ENCODE measurements around the gene DHRS9. TPM values are rescaled to one million over a fixed set of nuclear protein-coding genes. Genes with fewer than 3 reads are reported as not detected.

The DHRS9 gene
- total and polyA plus RNA-seq, 9 of the 15 experiments (the other 6 are each of a cell fraction or from before 2014, with no cell fraction given), result 0.27 to 1.7 (median 0.69) TPM

DNA sequence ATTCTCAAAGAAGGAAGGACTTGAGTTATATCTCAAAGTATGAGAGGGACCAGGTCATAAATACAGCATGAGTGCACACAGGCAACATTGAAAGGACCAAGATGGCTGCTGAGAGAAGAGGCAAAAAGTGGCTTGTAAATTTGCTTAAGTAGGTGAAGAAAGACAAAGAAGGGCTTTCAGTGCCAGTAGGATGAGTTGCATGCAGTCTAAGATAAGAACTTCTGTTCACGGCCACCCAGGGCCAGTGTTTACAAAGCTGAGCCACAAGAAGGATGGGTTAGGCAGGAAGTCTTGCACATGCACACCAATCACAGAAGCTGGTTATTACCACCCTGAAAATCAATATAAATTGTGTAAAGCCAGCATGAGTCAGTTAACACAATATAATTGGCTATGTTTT is 35.1 kb upstream of the DHRS9 start (continued):
- TF ChIP-seq, protein P1, sequence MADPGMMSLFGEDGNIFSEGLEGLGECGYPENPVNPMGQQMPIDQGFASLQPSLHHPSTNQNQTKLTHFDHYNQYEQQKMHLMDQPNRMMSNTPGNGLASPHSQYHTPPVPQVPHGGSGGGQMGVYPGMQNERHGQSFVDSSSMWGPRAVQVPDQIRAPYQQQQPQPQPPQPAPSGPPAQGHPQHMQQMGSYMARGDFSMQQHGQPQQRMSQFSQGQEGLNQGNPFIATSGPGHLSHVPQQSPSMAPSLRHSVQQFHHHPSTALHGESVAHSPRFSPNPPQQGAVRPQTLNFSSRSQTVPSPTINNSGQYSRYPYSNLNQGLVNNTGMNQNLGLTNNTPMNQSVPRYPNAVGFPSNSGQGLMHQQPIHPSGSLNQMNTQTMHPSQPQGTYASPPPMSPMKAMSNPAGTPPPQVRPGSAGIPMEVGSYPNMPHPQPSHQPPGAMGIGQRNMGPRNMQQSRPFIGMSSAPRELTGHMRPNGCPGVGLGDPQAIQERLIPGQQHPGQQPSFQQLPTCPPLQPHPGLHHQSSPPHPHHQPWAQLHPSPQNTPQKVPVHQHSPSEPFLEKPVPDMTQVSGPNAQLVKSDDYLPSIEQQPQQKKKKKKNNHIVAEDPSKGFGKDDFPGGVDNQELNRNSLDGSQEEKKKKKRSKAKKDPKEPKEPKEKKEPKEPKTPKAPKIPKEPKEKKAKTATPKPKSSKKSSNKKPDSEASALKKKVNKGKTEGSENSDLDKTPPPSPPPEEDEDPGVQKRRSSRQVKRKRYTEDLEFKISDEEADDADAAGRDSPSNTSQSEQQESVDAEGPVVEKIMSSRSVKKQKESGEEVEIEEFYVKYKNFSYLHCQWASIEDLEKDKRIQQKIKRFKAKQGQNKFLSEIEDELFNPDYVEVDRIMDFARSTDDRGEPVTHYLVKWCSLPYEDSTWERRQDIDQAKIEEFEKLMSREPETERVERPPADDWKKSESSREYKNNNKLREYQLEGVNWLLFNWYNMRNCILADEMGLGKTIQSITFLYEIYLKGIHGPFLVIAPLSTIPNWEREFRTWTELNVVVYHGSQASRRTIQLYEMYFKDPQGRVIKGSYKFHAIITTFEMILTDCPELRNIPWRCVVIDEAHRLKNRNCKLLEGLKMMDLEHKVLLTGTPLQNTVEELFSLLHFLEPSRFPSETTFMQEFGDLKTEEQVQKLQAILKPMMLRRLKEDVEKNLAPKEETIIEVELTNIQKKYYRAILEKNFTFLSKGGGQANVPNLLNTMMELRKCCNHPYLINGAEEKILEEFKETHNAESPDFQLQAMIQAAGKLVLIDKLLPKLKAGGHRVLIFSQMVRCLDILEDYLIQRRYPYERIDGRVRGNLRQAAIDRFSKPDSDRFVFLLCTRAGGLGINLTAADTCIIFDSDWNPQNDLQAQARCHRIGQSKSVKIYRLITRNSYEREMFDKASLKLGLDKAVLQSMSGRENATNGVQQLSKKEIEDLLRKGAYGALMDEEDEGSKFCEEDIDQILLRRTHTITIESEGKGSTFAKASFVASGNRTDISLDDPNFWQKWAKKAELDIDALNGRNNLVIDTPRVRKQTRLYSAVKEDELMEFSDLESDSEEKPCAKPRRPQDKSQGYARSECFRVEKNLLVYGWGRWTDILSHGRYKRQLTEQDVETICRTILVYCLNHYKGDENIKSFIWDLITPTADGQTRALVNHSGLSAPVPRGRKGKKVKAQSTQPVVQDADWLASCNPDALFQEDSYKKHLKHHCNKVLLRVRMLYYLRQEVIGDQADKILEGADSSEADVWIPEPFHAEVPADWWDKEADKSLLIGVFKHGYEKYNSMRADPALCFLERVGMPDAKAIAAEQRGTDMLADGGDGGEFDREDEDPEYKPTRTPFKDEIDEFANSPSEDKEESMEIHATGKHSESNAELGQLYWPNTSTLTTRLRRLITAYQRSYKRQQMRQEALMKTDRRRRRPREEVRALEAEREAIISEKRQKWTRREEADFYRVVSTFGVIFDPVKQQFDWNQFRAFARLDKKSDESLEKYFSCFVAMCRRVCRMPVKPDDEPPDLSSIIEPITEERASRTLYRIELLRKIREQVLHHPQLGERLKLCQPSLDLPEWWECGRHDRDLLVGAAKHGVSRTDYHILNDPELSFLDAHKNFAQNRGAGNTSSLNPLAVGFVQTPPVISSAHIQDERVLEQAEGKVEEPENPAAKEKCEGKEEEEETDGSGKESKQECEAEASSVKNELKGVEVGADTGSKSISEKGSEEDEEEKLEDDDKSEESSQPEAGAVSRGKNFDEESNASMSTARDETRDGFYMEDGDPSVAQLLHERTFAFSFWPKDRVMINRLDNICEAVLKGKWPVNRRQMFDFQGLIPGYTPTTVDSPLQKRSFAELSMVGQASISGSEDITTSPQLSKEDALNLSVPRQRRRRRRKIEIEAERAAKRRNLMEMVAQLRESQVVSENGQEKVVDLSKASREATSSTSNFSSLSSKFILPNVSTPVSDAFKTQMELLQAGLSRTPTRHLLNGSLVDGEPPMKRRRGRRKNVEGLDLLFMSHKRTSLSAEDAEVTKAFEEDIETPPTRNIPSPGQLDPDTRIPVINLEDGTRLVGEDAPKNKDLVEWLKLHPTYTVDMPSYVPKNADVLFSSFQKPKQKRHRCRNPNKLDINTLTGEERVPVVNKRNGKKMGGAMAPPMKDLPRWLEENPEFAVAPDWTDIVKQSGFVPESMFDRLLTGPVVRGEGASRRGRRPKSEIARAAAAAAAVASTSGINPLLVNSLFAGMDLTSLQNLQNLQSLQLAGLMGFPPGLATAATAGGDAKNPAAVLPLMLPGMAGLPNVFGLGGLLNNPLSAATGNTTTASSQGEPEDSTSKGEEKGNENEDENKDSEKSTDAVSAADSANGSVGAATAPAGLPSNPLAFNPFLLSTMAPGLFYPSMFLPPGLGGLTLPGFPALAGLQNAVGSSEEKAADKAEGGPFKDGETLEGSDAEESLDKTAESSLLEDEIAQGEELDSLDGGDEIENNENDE (IDR thresholded peaks at IDR 0.05; ENCODE audit: low read depth, low read length), result no peak
- no peak for TF ChIP-seq ZNF274 (IDR thresholded peaks at IDR 0.05; ENCODE audit: borderline replicate concordance, low read depth, low read length)
- TF ChIP-seq, protein P2, sequence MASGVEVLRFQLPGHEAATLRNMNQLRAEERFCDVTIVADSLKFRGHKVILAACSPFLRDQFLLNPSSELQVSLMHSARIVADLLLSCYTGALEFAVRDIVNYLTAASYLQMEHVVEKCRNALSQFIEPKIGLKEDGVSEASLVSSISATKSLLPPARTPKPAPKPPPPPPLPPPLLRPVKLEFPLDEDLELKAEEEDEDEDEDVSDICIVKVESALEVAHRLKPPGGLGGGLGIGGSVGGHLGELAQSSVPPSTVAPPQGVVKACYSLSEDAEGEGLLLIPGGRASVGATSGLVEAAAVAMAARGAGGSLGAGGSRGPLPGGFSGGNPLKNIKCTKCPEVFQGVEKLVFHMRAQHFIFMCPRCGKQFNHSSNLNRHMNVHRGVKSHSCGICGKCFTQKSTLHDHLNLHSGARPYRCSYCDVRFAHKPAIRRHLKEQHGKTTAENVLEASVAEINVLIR (CRISPR knock-in tag; IDR thresholded peaks at IDR 0.05), result no peak
- TF ChIP-seq SMAD3 (CRISPR knock-in tag; conservative IDR thresholded peaks at IDR 0.05), result no peak
- TF ChIP-seq CBFA2T3 (IDR thresholded peaks at IDR 0.05), result peak; percentile 79
- TF ChIP-seq, protein P3, sequence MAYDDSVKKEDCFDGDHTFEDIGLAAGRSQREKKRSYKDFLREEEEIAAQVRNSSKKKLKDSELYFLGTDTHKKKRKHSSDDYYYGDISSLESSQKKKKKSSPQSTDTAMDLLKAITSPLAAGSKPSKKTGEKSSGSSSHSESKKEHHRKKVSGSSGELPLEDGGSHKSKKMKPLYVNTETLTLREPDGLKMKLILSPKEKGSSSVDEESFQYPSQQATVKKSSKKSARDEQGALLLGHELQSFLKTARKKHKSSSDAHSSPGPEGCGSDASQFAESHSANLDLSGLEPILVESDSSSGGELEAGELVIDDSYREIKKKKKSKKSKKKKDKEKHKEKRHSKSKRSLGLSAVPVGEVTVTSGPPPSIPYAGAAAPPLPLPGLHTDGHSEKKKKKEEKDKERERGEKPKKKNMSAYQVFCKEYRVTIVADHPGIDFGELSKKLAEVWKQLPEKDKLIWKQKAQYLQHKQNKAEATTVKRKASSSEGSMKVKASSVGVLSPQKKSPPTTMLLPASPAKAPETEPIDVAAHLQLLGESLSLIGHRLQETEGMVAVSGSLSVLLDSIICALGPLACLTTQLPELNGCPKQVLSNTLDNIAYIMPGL (CRISPR knock-in tag; IDR thresholded peaks at IDR 0.05), result no peak
- TF ChIP-seq RAD21 (CRISPR knock-in tag; conservative IDR thresholded peaks at IDR 0.05 in 1 of 2, IDR thresholded peaks at IDR 0.05 in 1 of 2), result peak; percentile 28 to 61; a peak in 2 of 4 replicates
- no peak for TF ChIP-seq SMAD4 (CRISPR knock-in tag; conservative IDR thresholded peaks at IDR 0.05)
- TF ChIP-seq RB1 (IDR thresholded peaks at IDR 0.05; ENCODE audit: low read depth), result no peak
- TF ChIP-seq, protein P4, sequence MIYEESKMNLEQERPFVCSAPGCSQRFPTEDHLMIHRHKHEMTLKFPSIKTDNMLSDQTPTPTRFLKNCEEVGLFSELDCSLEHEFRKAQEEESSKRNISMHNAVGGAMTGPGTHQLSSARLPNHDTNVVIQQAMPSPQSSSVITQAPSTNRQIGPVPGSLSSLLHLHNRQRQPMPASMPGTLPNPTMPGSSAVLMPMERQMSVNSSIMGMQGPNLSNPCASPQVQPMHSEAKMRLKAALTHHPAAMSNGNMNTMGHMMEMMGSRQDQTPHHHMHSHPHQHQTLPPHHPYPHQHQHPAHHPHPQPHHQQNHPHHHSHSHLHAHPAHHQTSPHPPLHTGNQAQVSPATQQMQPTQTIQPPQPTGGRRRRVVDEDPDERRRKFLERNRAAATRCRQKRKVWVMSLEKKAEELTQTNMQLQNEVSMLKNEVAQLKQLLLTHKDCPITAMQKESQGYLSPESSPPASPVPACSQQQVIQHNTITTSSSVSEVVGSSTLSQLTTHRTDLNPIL (CRISPR knock-in tag; IDR thresholded peaks at IDR 0.05), result no peak
- TF ChIP-seq ZNF263 (CRISPR knock-in tag; IDR thresholded peaks at IDR 0.05; ENCODE audit: borderline replicate concordance), result no peak
